ENCODE data around the gene SERPIND1.

DNA sequence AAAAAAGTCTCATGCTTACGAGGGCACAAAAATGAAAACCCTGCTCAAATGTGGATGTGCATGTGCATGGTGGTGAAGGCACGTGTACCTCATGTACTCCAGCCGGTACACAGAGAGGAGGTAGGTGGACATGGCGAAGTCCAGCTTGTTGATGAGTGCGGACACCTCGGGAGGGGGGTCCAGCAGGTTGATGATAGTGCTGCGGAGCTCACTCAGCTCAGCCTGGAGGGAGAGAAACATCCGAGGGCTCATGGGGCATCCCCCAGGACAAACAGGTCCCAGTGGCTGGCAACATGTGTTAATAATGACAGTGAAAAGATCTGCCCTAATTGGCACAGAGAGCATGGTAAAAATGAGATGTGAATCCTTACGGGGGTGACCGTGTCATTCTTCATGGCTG, 9.2 kb upstream of the SERPIND1 start:
- TF ChIP-seq, protein P1, sequence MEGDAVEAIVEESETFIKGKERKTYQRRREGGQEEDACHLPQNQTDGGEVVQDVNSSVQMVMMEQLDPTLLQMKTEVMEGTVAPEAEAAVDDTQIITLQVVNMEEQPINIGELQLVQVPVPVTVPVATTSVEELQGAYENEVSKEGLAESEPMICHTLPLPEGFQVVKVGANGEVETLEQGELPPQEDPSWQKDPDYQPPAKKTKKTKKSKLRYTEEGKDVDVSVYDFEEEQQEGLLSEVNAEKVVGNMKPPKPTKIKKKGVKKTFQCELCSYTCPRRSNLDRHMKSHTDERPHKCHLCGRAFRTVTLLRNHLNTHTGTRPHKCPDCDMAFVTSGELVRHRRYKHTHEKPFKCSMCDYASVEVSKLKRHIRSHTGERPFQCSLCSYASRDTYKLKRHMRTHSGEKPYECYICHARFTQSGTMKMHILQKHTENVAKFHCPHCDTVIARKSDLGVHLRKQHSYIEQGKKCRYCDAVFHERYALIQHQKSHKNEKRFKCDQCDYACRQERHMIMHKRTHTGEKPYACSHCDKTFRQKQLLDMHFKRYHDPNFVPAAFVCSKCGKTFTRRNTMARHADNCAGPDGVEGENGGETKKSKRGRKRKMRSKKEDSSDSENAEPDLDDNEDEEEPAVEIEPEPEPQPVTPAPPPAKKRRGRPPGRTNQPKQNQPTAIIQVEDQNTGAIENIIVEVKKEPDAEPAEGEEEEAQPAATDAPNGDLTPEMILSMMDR (IDR thresholded peaks at IDR 0.05), result no peak
- no peak for TF ChIP-seq POLR2AphosphoS5 (IDR thresholded peaks at IDR 0.05)
- no peak for TF ChIP-seq POLR2A (IDR thresholded peaks at IDR 0.05)

All from breast epithelium (tissue), 3 donors.